Stimulated activated CD8-positive, alpha-beta memory T cell treated with anti-CD3 and anti-CD28 coated beads, Interleukin-7, amount 100 ng/mL, for 24 hours (primary cell): ENCODE data around the gene KIAA1958.
"Not testable (repeated sequence)": the region's sequence is repeated elsewhere in the genome, so short reads cannot be mapped to it uniquely, and the experiment has no call there.

Experiments used
- DNase-seq: peaks from one replicate; pipeline ENCODE4 v3.0.0-alpha.2; 2020; ENCODE audit warnings: low read depth

The KIAA1958 gene

DNA sequence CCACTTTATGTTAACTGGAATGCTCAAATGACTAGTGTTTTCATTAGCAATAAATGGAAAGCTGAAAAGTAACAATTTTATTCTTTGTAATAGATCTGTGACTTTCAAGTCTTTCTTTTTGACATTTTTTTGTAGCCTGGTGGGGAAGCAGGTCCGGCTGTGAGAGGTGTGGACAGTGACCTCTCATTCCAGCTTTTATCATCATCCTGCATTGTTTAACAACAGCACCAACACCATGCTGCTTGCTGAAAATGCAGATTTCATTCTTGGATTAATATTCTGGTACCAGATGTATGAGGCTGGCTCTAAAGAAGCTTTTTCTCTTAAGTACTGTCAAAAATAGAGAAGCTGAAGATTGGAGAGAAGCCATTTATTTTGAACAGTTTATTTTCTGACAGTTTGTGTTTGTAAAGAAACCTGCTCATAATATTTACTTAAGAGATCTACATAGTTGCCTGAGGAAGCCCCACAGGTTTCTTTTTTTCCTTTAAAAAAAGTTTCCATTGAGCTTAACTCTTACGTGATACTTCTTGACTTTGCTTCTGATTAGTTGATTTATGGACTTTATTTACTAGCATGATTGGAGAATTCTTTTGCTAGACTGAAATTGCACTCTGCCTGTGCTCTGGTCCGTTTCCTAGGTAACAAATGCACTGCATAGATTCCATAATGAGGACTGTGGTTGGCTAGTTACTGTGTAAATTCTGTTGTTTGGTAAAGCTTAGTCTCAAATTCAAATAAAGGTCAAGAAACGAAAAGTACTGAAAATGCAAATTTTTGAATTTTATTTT is 3.4 kb downstream of the KIAA1958 start:
- no peak for DNase-seq

DNA sequence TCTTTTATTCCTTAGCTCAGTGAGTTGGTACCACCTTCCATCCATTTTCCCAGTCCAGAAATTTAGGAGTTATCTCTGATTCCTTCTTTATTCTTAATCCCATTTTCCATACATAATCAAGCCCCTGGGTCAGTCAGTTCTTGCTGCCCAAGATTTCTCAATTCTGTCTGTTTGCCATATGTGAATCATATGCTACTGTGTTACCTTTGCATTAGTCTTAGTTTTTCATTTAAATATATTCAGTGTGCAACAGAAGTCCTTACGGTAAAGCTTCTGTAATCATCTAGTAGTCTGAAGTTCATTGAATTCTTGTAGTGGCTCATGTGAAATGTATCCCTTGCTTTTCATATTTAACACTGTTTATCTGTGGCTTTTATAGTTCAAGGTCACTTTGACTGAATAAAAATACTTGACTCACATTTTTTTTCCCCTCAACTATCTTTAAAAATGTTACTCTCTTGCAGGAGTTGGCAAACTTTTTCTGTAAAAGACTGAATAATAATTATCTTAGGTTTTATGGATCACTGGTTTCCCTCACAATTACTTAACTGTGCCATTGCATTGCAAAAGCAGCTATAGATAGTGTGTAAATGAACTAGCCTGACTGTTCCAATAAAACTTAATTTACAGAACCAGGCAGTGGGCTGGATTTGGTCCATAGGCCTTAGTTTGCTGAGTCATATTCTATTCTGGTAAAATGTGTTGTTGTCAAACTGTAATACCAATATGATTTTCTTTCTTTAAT is 6.9 kb downstream of the KIAA1958 start:
- no peak for DNase-seq

GRCh38 chr9:112494153-112494552 is 7.5 kb downstream of the KIAA1958 start:
- DNase-seq: no peak

- DNase-seq: no peak
These were observed 9.0 kb downstream of the KIAA1958 start for GRCh38 chr9:112495614-112496013.

DNA sequence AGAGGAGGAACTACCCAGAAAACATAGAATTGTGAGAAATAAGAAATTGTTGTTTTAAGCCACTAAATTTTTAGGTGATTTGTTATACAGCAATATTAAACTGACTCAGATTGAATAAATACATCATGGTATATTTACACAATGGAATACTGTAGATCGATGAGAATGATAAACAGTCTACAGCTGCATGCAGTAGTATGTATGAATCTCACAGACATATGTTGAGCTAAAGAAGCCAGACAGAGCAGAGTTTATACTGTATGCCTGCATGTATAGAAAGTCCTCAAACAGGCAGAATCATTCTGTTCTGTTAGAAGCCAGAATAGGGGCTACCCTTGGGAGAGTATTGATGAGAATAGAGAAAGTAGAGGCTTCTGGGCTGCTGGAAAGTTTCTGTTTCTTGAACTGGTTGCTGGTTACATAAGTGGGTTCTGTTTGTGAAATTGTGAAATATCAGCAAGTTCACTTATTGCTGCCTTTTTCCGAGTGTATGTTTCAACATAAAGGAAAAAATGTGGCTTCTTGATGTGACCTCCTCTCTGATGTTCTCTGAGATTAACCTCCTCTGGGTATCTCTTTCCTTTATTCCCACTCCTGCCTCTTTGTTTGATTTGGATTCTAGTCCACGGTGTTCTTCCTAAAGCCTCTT is 9.6 kb downstream of the KIAA1958 start:
- DNase-seq: no peak

- DNase-seq: no peak
These were observed 14.2 kb downstream of the KIAA1958 start for GRCh38 chr9:112500842-112501241.

- no peak for DNase-seq
These were observed 14.7 kb downstream of the KIAA1958 start for GRCh38 chr9:112501287-112501686.

GRCh38 chr9:112502175-112502946 is 15.7 kb downstream of the KIAA1958 start:
- DNase-seq: no peak

GRCh38 chr9:112503170-112503569 is 16.5 kb downstream of the KIAA1958 start:
- DNase-seq: no peak

DNA sequence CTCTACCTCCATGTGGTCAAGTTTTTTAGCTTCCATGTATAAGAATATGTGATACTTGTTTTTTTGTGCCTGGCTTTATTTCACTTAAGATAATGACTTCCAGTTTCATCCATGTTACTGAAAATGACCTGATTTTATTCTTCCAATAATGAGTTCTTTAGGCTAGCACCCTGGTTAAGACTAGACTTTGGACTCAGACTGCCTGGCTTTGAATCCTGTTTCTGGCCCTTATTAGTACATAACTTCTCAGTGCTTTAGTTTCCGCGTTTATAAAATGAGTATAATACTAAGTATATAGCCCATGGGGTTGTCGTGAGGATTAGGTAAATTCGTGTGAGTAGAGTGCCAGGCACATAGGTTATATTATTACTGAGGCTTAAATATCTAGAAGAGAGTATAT is 18.5 kb downstream of the KIAA1958 start:
- DNase-seq: no peak

DNA sequence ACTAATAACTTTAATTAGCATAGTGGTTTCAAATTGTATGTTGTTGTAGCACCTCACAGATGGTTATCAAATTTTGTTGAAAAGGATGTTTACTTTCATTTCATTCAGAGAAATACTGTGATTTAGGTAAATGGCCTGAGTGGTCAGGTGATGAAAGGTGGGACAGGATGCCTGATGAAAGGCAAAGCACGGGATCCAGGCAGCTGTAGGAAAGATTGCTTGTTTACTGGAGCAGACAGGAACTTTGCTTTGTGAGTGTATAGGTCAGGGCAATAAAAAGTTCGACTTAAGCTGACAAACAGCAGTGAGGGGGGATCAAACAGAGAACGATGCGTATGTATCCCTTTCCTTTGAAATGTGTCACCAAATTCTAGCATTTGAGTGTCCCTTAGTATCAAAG is 19.0 kb downstream of the KIAA1958 start:
- no peak for DNase-seq

GRCh38 chr9:112506571-112506970 is 19.9 kb downstream of the KIAA1958 start:
- DNase-seq: no peak

DNA sequence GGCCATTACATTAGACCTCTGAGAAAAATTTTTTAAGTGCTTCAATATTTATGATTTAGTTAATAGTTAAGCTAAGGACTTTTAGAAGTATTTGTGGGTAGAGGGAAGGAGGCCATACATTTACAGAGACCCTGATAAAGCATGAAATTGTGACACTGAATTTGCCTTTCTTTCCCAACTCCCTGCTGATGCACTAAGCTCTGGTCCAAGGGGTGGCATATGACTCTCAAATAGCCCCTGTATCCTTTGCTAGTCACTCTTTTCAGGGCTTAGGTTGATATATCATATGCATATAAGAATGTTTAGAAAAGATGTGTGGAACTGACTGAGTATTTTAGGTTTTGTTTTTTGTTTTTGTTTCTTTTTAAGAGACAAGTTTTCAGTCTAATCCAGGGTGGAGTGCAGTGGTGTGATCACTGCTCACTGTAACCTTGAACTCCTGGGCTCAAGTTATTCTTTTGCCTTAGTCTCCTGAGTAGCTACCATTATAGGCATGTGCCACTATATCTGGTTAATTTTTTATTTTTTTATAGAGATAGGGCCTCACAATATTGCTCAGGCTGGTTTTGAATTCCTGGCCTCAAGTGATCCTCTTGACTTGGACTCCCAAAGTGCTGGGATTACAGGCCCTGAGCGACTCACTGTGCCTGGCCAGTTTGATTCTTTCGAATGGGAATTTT is 20.5 kb downstream of the KIAA1958 start:
- no peak for DNase-seq

- no peak for DNase-seq
These were observed 21.8 kb downstream of the KIAA1958 start for GRCh38 chr9:112508377-112508776.

DNA sequence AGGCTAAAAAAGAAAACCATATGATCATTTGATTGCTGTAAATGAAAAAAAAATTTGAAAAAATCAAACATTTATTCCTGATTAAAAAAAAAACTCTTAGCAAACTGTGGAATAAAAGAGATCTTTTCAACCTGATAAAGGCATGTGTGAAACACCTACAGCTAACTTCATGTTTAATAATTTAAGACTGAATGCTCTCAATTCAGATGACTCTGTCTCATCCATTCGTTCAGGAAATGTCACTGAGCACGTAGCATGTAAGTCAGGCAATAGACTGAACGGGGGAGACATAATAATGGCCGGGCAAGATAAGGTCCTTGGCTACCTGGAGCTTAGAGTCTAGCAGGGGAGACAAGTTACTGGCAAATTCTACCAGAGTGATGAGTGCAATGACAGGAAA is 25.8 kb downstream of the KIAA1958 start:
- DNase-seq: not testable (repeated sequence)

GRCh38 chr9:112516769-112517168 is 30.1 kb downstream of the KIAA1958 start:
- DNase-seq: no peak

DNA sequence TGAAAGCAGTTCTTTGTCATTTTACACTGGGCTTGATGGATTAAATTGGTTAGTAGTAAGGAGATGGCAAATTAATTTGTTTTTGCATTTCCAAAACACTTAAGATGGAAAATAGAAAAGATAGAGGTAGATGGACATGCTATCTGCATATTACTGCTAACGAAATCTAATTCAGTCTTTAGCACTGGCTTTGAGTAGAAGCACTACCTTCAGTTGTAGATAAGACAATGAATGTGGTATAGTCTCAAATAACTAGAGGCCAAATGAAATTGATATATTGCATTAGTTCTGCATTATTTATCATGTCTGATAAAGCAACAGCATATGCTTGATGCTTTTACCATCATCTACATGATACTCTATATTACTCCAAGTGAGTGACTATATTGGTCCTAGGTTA is 33.4 kb downstream of the KIAA1958 start:
- no peak for DNase-seq

GRCh38 chr9:112520656-112521055 is 34.0 kb downstream of the KIAA1958 start:
- DNase-seq: no peak

DNA sequence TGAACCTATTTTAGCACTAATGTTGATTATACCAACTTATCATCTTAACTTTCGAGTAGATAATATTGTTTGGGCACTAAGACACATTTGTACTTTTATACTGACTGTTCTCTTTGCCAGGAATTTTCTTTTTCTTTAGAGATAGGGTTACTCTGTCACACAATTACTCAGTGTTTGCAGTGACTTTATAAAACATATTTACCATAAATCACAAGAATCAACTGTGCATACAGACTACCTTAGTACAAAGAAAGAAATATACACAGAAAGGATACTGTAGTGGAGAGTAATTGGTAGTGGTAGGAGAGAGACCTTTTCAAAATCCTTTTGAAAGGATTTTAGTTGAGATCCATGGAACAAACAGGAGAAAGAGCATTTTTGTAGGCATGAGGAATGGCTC is 40.3 kb downstream of the KIAA1958 start:
- no peak for DNase-seq

DNA sequence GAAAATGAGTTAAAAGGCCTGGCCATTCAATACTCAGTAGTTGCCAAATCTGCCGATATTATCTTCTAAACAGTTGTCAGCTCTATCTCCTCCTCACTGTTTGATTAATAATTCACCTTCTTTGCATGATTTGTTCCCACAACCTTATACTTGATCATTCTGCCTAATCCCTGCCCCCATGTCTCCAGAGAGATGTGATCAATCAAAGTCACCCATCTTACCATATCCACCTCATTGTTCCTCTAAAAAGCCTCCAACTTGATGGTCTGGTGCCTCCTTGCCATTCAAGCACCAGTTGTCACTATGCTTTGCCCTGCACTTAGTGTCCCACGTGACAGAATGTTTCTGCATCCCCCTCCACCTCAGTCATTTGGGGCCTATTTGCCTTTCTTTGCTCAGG is 41.3 kb downstream of the KIAA1958 start:
- no peak for DNase-seq

- no peak for DNase-seq
These were observed 42.7 kb downstream of the KIAA1958 start for GRCh38 chr9:112529316-112529715.

DNA sequence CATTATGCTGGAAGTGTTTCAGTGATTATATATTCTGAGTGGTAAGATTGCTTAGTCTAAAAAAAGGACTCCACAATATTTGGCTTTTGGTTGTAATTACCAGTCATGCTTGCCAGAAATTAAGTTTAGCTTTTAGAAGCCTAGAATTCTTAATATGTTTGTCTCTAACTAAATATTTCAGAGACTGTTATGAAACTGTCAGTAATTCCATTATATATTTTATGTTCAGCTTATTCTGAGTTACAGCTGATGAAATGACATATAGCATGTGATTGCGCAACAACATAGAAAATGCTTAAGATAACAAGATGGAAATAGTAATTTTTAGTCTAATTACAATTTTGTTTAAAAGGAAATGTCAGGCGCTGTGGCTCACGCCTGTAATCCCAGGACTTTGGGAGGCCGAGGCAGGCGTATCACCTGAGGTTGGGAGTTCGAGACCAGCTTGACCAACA is 44.2 kb downstream of the KIAA1958 start:
- no peak for DNase-seq
